Measurements from ENCODE around the gene HTR5A.

HTR5A gene

GRCh38 chr7:155048006-155048405 lies 22.1 kb upstream of the HTR5A start:
- no peak for TF ChIP-seq EZH2 (IDR thresholded peaks at IDR 0.05; ENCODE audit: borderline replicate concordance, low read depth, low read length, severe bottlenecking)
- TF ChIP-seq, protein P1, sequence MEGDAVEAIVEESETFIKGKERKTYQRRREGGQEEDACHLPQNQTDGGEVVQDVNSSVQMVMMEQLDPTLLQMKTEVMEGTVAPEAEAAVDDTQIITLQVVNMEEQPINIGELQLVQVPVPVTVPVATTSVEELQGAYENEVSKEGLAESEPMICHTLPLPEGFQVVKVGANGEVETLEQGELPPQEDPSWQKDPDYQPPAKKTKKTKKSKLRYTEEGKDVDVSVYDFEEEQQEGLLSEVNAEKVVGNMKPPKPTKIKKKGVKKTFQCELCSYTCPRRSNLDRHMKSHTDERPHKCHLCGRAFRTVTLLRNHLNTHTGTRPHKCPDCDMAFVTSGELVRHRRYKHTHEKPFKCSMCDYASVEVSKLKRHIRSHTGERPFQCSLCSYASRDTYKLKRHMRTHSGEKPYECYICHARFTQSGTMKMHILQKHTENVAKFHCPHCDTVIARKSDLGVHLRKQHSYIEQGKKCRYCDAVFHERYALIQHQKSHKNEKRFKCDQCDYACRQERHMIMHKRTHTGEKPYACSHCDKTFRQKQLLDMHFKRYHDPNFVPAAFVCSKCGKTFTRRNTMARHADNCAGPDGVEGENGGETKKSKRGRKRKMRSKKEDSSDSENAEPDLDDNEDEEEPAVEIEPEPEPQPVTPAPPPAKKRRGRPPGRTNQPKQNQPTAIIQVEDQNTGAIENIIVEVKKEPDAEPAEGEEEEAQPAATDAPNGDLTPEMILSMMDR (IDR thresholded peaks at IDR 0.05; ENCODE audit: borderline replicate concordance, extremely low read depth, low read length, poor library complexity, severe bottlenecking) = no peak
- H3K4me2 ChIP-seq (ENCODE audit: insufficient read depth, low read length) = no peak overlapping the region
- no peak overlapping the region for H3K4me3 ChIP-seq (ENCODE audit: low read depth in 1 of 2, low read length in 2 of 2)
- no peaks in the 10 kb centered on the region for H3K36me3 ChIP-seq (ENCODE audit: insufficient read depth, low read length)
- H3K9ac ChIP-seq (ENCODE audit: low read depth, low read length) = no peak overlapping the region
- H3K27me3 ChIP-seq (ENCODE audit: insufficient read depth, low read length, poor library complexity) = no peaks in the 10 kb centered on the region
- H3K4me1 ChIP-seq (ENCODE audit: insufficient read depth, low read length) = no peaks in the 10 kb centered on the region
- H4K20me1 ChIP-seq (ENCODE audit: insufficient read depth, low read length) = no peaks in the 10 kb centered on the region; the same call in 1 of the 2 replicates
- DNase-seq (no peak), ATAC-seq (ENCODE audit: insufficient read depth, low read depth) (no peak)
- no peaks in the 10 kb centered on the region for H3K79me2 ChIP-seq (ENCODE audit: insufficient read depth, low read length)
- H2AFZ ChIP-seq (ENCODE audit: low read depth, low read length) = no peak overlapping the region
- no peak overlapping the region for H3K27ac ChIP-seq (ENCODE audit: low read length)
- no peaks in the 10 kb centered on the region for H3K9me3 ChIP-seq (ENCODE audit: insufficient read depth, low read length, severe bottlenecking)

DNA sequence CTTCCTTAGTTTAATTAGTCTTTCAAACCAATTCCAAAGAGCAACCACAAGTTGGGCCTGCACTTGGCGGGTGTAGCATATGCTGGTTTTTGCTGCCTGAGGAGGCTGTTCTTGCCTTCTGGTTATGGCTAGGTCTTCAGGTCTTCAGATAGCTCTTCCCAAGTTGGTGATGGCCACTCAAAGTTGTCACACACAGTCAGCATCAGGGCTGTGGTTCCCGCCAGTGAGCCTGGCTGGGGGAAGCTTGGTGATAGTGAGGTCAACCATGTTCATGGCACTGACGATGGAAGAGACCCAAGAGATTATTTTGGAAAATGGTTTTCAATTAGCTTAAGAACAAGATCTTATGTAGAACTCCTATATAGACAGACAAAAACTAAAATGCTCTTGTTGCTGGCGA lies 18.8 kb upstream of the HTR5A start:
- H4K20me1 ChIP-seq (ENCODE audit: insufficient read depth, low read length) = no peaks in the 10 kb centered on the region; the same call in 1 of the 2 replicates
- ATAC-seq (ENCODE audit: insufficient read depth, low read depth) (no peak), DNase-seq (no peak)
- no peak overlapping the region for H3K9ac ChIP-seq (ENCODE audit: low read depth, low read length)
- H3K4me2 ChIP-seq (ENCODE audit: insufficient read depth, low read length) = no peak overlapping the region
- no peaks in the 10 kb centered on the region for H3K27me3 ChIP-seq (ENCODE audit: insufficient read depth, low read length, poor library complexity)
- no peak overlapping the region for H3K4me3 ChIP-seq (ENCODE audit: low read depth in 1 of 2, low read length in 2 of 2)
- H3K79me2 ChIP-seq (ENCODE audit: insufficient read depth, low read length) = no peaks in the 10 kb centered on the region
- H3K27ac ChIP-seq (ENCODE audit: low read length) = no peak overlapping the region
- H2AFZ ChIP-seq (ENCODE audit: low read depth, low read length) = no peak overlapping the region
- H3K4me1 ChIP-seq (ENCODE audit: insufficient read depth, low read length) = no peaks in the 10 kb centered on the region
- no peak for TF ChIP-seq EZH2 (IDR thresholded peaks at IDR 0.05; ENCODE audit: borderline replicate concordance, low read depth, low read length, severe bottlenecking)
- TF ChIP-seq, protein P1 (IDR thresholded peaks at IDR 0.05; ENCODE audit: borderline replicate concordance, extremely low read depth, low read length, poor library complexity, severe bottlenecking) = no peak
- no peaks in the 10 kb centered on the region for H3K36me3 ChIP-seq (ENCODE audit: insufficient read depth, low read length)
- H3K9me3 ChIP-seq (ENCODE audit: insufficient read depth, low read length, severe bottlenecking) = no peaks in the 10 kb centered on the region

DNA sequence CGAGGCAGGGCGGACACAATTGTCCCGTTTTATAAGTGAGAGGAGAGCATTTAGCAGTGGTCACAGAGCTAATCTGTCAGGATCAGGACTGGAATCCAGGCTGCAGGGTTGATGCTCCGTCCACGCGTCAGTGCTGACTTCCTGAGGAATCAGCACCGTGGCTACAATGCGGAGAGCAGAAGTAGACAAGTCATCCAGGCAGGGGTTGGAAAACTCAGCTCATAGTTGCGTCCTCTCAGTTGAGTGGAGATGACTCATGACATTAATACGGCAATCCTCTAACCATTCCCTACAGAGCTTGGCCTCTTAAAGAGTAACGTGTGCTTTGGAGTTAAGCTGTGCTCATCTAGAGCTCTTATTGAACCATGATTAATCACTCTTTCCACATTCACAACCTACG lies 17.1 kb upstream of the HTR5A start:
- Histone ChIP-seq H3K79me2 (ENCODE audit: insufficient read depth, low read length) (no peaks in the 10 kb centered on the region), H3K36me3 (ENCODE audit: insufficient read depth, low read length) (no peaks in the 10 kb centered on the region), H4K20me1 (ENCODE audit: insufficient read depth, low read length) (no peaks in the 10 kb centered on the region; the same call in 1 of the 2 replicates), H3K9ac (ENCODE audit: low read depth, low read length) (no peak overlapping the region), H2AFZ (ENCODE audit: low read depth, low read length) (no peak overlapping the region), H3K4me3 (ENCODE audit: low read depth in 1 of 2, low read length in 2 of 2) (no peak overlapping the region), H3K4me2 (ENCODE audit: insufficient read depth, low read length) (no peak overlapping the region), H3K9me3 (ENCODE audit: insufficient read depth, low read length, severe bottlenecking) (no peaks in the 10 kb centered on the region), H3K27ac (ENCODE audit: low read length) (no peak overlapping the region), H3K4me1 (ENCODE audit: insufficient read depth, low read length) (no peaks in the 10 kb centered on the region), H3K27me3 (ENCODE audit: insufficient read depth, low read length, poor library complexity) (no peaks in the 10 kb centered on the region)
- DNase-seq (no peak), ATAC-seq (ENCODE audit: insufficient read depth, low read depth) (no peak)
- TF ChIP-seq, protein P1 (IDR thresholded peaks at IDR 0.05; ENCODE audit: borderline replicate concordance, extremely low read depth, low read length, poor library complexity, severe bottlenecking) = no peak
- TF ChIP-seq EZH2 (IDR thresholded peaks at IDR 0.05; ENCODE audit: borderline replicate concordance, low read depth, low read length, severe bottlenecking) = no peak

DNA sequence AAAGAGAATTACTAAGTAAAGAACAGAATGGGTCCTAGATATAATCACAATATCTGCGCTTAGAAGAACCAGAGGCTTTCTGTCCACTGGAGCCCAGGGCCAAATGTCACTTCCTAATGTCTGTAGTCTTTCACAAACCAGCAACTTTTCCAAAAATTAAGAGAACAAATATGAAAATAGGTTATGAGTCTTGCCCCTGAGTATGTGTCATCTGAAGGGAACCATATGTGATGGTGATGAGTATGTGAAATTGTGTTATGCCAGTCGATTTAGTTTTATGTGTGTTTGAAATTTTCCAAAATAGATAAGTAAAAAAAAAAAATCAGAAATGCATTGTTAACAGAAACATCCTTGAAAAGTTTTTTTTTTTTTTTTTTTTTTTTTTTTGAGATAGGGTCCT lies 15.4 kb upstream of the HTR5A start:
- DNase-seq = no peak
- ATAC-seq (ENCODE audit: insufficient read depth, low read depth) = no peak
- no peaks in the 10 kb centered on the region for H3K27me3 ChIP-seq (ENCODE audit: insufficient read depth, low read length, poor library complexity)

More for the DNA sequence above, 15.4 kb upstream of the HTR5A start:
- Histone ChIP-seq H3K9ac (ENCODE audit: low read depth, low read length) (no peak overlapping the region), H2AFZ (ENCODE audit: low read depth, low read length) (no peak overlapping the region), H3K4me3 (ENCODE audit: low read depth in 1 of 2, low read length in 2 of 2) (no peak overlapping the region), H3K9me3 (ENCODE audit: insufficient read depth, low read length, severe bottlenecking) (no peaks in the 10 kb centered on the region), H3K4me1 (ENCODE audit: insufficient read depth, low read length) (no peaks in the 10 kb centered on the region), H3K79me2 (ENCODE audit: insufficient read depth, low read length) (no peaks in the 10 kb centered on the region), H4K20me1 (ENCODE audit: insufficient read depth, low read length) (no peaks in the 10 kb centered on the region), H3K36me3 (ENCODE audit: insufficient read depth, low read length) (no peaks in the 10 kb centered on the region), H3K4me2 (ENCODE audit: insufficient read depth, low read length) (no peak overlapping the region), H3K27ac (ENCODE audit: low read length) (no peak overlapping the region)
- no peak for TF ChIP-seq EZH2 (IDR thresholded peaks at IDR 0.05; ENCODE audit: borderline replicate concordance, low read depth, low read length, severe bottlenecking)
- TF ChIP-seq, protein P1 (IDR thresholded peaks at IDR 0.05; ENCODE audit: borderline replicate concordance, extremely low read depth, low read length, poor library complexity, severe bottlenecking) = no peak
